A549 treated with Hydrocortisone at 1 μM for 4 hours (cell line): ENCODE data around the gene NOM1. TPM values are rescaled to one million over a fixed set of nuclear protein-coding genes. Genes with fewer than 3 reads are reported as not detected.

Source experiments
- total RNA-seq: library from RNA; stranded (reverse); fragments of 200-300 nt; extraction: Qiagen RNA extraction; gene quantifications from 5 replicates; pipeline ENCODE4 v1.2.3, GENCODE V29; 2022

Gene NOM1
- 17.3 to 20.8 TPM (median 19.5 TPM) in 5 replicates for total RNA-seq

GRCh38 chr7:156949541-156950380 is at the start of gene NOM1:
Gene NOM1 (plus strand): TSS chr7:156949712. CDS start chr7:156949738, 26 bp downstream.

GRCh38 chr7:157010588-157011332 is 61.2 kb downstream of the NOM1 start, which contains the start of gene MNX1:
Gene MNX1 (minus strand): TSS chr7:157010663. CDS start chr7:157010350, 313 bp downstream.

Other genes starting within 250 kb of the NOM1 start
- 25.3 to 36.2 TPM (median 32.1 TPM) in 5 replicates for gene LMBR1, start 56.5 kb upstream of the NOM1 start, total RNA-seq
- gene MNX1, start 61.0 kb downstream of the NOM1 start, total RNA-seq, result 4.1 to 4.8 TPM (median 4.6 TPM) in 5 replicates
- 58.3 to 86.1 TPM (median 65.3 TPM) in 5 replicates for gene UBE3C, start 189.2 kb downstream of the NOM1 start, total RNA-seq